Activated T-cell treated with anti-CD3 and anti-CD28 coated beads, Interleukin-2, amount 50 U/mL, for 4 hours (primary cell): Measurements from ENCODE around the gene TREH. TPM values are rescaled to one million over a fixed set of nuclear protein-coding genes. Genes with fewer than 3 reads are reported as not detected.
A peak's percentile ranks its signal among the peaks of the same experiment; 100 is the strongest.

Experiments used
- ATAC-seq, 2 donors: fragments of 200-7000 bp; cut with Tn5 transposase; one replicate each; pipeline ENCODE4 v1.10.0; 2021
- DNase-seq: peaks from one replicate; pipeline ENCODE4 v3.0.0-alpha.2; 2020
- H3K27me3 Mint-ChIP-seq: one replicate; pipeline ENCODE4 v1.8.0; 2021; ENCODE audit warnings: low read depth, mixed read lengths
- H3K36me3 Mint-ChIP-seq: one replicate; pipeline ENCODE4 v1.8.0; 2022; ENCODE audit warnings: mixed read lengths; ENCODE audit not compliant: insufficient read depth
- H3K4me1 Mint-ChIP-seq: one replicate; pipeline ENCODE4 v1.8.0; 2021; ENCODE audit warnings: low read depth, mixed read lengths
- H3K4me3 Mint-ChIP-seq: one replicate; pipeline ENCODE4 v1.8.0; 2021; ENCODE audit warnings: mild to moderate bottlenecking, moderate library complexity, mixed read lengths
- H3K9me3 Mint-ChIP-seq: one replicate; pipeline ENCODE4 v1.8.0; 2021; ENCODE audit warnings: mixed read lengths
- total RNA-seq, 3 donors: library from RNA; stranded (reverse); gene quantifications; one replicate each; pipeline ENCODE4 v1.2.1, GENCODE V29; 2021

Gene TREH
- total RNA-seq, 3 donors from 2014 or later, result not detected

- Mint-ChIP-seq H3K4me1 (no peaks in the 10 kb centered on the region), H3K9me3 (no peaks in the 10 kb centered on the region)
- ATAC-seq, result no peak
These were observed 51.9 kb downstream of the TREH start for GRCh38 chr11:118627566-118627965.

DNA sequence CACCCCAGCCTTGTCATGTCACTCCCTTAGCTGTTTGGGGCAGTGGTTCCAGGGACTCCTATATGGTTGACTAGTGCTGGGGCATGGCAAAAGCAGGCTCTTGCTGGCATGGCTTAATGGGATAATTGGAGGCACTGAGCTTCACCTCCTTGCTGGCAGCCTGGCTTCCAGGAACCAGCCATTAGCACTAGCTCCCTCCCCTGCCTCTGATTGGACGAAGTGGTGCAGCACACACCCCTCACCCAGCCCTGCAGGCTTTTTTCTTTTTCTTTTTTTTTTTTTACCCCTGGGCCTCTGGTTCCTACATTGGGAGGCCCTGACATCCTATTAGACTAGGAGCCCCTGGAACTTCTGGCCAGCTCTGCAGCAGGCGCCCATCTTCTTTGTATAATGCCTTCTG lies 53.5 kb downstream of the TREH start:
- Mint-ChIP-seq H3K9me3 (no peaks in the 10 kb centered on the region), H3K4me3 (no peak overlapping the region), H3K4me1 (peaks cover 4% of the 10 kb centered on the region), H3K27me3 (peaks cover 6% of the 10 kb centered on the region), H3K36me3 (no peaks in the 10 kb centered on the region)
- DNase-seq, result no peak
- no peak for ATAC-seq

More at GRCh38 chr11:118627566-118627965, 51.9 kb downstream of the TREH start:
- no peak for DNase-seq
- Mint-ChIP-seq H3K4me3 (no peak overlapping the region), H3K27me3 (no peaks in the 10 kb centered on the region), H3K36me3 (no peaks in the 10 kb centered on the region)

- H3K36me3 Mint-ChIP-seq, result no peaks in the 10 kb centered on the region
- no peak overlapping the region for H3K4me3 Mint-ChIP-seq
- H3K27me3 Mint-ChIP-seq, result peaks cover 11% of the 10 kb centered on the region
- DNase-seq (no peak), ATAC-seq (no peak)
- no peaks in the 10 kb centered on the region for H3K9me3 Mint-ChIP-seq
- peaks cover 9% of the 10 kb centered on the region for H3K4me1 Mint-ChIP-seq
These were observed 54.3 kb downstream of the TREH start for GRCh38 chr11:118625036-118625690.

GRCh38 chr11:118623269-118623655 lies 56.2 kb downstream of the TREH start:
- Mint-ChIP-seq H3K36me3 (peaks cover 1% of the 10 kb centered on the region), H3K9me3 (no peaks in the 10 kb centered on the region), H3K4me1 (peaks cover 12% of the 10 kb centered on the region), H3K4me3 (no peak overlapping the region), H3K27me3 (peaks cover 17% of the 10 kb centered on the region)
- DNase-seq (no peak), ATAC-seq (no peak)

GRCh38 chr11:118622376-118623268 lies 56.8 kb downstream of the TREH start:
- Mint-ChIP-seq H3K9me3 (no peaks in the 10 kb centered on the region), H3K27me3 (peaks cover 17% of the 10 kb centered on the region), H3K4me1 (peaks cover 12% of the 10 kb centered on the region), H3K36me3 (peaks cover 1% of the 10 kb centered on the region), H3K4me3 (no peak overlapping the region)
- ATAC-seq (no peak), DNase-seq (no peak)

DNA sequence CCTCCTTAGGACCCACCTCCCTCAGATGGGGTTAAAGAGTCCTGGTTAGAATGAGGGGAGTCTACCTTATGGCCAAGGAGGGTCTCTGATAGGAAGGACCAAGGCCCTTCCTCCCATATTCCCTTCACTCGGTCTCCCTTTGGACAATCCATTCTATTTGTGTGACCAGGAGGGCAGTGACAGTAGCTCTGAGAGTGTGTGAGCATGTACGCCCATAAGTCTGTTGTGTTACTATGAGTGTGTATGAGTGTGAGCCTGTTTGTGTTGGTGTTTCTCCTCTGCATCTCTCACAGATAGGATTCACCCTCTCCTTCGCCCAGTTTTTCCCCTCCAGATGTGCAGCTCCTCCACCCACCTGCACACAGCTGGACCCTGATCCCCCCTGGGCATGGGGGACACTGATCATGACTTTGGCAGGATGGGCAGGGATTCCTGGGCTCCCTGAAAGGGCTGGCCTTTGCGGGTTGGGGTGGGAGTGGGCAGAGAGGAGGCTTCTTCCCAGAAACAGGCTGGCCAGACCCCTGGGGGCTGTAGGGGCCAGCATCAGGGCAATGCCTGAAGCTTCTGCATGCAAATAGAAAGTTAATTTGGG lies 57.6 kb downstream of the TREH start:
- Mint-ChIP-seq H3K36me3 (peaks cover 1% of the 10 kb centered on the region), H3K4me3 (peak overlapping the region; percentile 31), H3K27me3 (peaks cover 17% of the 10 kb centered on the region), H3K9me3 (no peaks in the 10 kb centered on the region), H3K4me1 (peaks cover 12% of the 10 kb centered on the region)
- ATAC-seq, result no peak
- no peak for DNase-seq

DNA sequence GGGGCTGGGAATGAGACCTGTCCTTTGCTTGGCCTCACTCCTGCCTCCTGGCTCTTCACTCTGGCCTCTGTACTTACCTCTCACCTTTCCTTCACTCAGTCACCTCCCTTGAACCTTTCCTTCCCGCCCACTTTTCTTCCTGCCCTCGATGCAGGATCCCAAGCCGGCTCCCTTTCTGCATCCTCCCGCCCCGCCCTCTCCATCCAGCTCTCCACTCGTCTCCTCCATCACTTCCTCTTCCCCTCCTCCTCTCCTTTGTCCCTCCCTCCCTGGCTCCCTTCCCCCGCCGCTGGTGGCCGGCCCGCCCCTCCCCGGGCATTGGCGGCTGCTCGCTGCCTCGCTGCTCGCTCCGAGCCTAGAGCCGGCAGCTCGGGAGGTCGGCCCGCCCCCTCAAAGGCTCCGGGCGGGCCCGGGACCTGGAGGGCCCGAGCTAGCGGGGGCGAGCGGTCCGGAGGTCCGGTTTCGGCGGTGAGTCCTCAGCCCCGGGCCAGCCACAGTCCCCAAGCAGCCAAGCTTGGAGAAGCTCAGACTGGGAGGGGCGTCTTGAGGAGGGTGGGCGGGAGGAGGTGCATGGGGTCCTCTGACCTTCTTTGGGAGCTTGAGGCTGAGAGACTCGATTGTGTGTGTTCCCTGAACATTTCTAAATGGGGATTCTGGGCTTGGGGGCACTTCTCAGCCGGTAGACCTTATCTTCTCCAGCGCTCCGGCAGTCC lies 58.2 kb downstream of the TREH start:
- peak; percentile 71 to 83 for ATAC-seq
- peaks cover 12% of the 10 kb centered on the region for H3K4me1 Mint-ChIP-seq
- H3K36me3 Mint-ChIP-seq, result peaks cover 1% of the 10 kb centered on the region
- no peak for DNase-seq
- peak overlapping the region; percentile 65 for H3K4me3 Mint-ChIP-seq
- peaks cover 17% of the 10 kb centered on the region for H3K27me3 Mint-ChIP-seq
- H3K9me3 Mint-ChIP-seq, result no peaks in the 10 kb centered on the region

DNA sequence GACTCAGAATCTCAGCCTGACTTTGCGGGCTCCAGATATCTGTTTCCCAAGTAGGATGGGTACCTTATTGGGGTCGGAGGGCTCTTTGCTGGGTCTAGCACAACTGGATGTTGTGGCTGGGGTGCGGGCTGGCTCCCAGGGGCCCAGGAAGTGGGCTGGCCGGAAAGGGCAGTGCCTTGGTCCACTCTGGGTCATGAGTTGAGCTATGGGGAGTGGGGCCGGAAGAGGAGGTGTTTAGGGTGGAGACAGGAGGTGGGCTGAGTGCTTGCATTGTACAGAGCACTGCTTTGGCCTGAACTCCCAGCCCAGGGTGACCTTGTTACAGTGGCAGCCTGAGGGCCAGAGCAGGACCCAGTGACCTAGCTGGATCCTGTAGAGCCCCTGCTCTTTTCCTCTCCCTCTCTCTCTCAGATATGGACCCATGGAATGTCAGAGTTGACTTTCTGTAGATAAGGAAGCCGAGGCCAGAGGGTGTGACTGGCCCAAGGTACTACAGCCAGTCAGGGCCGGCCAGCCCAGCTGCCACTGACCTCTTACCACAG lies 58.9 kb downstream of the TREH start:
- Mint-ChIP-seq H3K4me3 (peak overlapping the region; percentile 65), H3K27me3 (peaks cover 17% of the 10 kb centered on the region), H3K36me3 (peaks cover 1% of the 10 kb centered on the region), H3K9me3 (no peaks in the 10 kb centered on the region), H3K4me1 (peaks cover 12% of the 10 kb centered on the region)
- ATAC-seq (no peak), DNase-seq (no peak)

GRCh38 chr11:118619444-118620197 lies 59.8 kb downstream of the TREH start:
- no peaks in the 10 kb centered on the region for H3K9me3 Mint-ChIP-seq
- DNase-seq, result no peak
- no peak for ATAC-seq
- H3K4me3 Mint-ChIP-seq, result no peak overlapping the region
- H3K27me3 Mint-ChIP-seq, result peaks cover 17% of the 10 kb centered on the region
- peaks cover 12% of the 10 kb centered on the region for H3K4me1 Mint-ChIP-seq
- peaks cover 1% of the 10 kb centered on the region for H3K36me3 Mint-ChIP-seq

DNA sequence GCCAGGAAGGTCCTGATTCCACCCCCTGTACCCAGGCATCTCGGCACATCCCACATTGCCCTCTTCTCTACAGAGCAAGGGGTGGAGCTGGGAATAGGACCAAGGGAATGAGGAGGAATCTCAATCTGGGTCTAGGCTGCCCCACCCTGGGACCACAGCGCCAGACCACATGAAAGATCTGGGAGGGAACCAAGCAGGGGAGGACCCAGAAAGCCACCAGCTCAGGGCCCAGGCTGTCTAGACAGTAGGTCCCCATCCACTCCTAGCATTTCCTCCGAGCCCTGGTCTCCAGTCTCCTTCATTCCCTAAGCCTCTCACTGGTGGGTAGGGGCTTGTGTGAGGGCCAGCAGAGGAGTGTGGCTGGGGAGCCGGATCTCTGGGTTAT lies 60.5 kb downstream of the TREH start:
- Mint-ChIP-seq H3K36me3 (peaks cover 1% of the 10 kb centered on the region), H3K9me3 (no peaks in the 10 kb centered on the region), H3K4me3 (no peak overlapping the region), H3K4me1 (peaks cover 12% of the 10 kb centered on the region), H3K27me3 (peaks cover 17% of the 10 kb centered on the region)
- ATAC-seq, result no peak
- no peak for DNase-seq

- H3K4me1 Mint-ChIP-seq, result peaks cover 12% of the 10 kb centered on the region
- H3K36me3 Mint-ChIP-seq, result peaks cover 1% of the 10 kb centered on the region
- H3K4me3 Mint-ChIP-seq, result no peak overlapping the region
- H3K27me3 Mint-ChIP-seq, result peaks cover 19% of the 10 kb centered on the region
- ATAC-seq (no peak), DNase-seq (no peak)
- no peaks in the 10 kb centered on the region for H3K9me3 Mint-ChIP-seq
These were observed 61.1 kb downstream of the TREH start for GRCh38 chr11:118618115-118618990.

- Mint-ChIP-seq H3K27me3 (peaks cover 17% of the 10 kb centered on the region), H3K9me3 (no peaks in the 10 kb centered on the region), H3K36me3 (peaks cover 1% of the 10 kb centered on the region), H3K4me1 (peaks cover 12% of the 10 kb centered on the region), H3K4me3 (no peak overlapping the region)
- DNase-seq (no peak), ATAC-seq (no peak)
These were observed 63.5 kb downstream of the TREH start for GRCh38 chr11:118615976-118616371.
